ENCODE data around the gene ECI1.
A peak's percentile ranks its signal among the peaks of the same experiment; 100 is the strongest.
"Not testable (repeated sequence)": the region's sequence is repeated elsewhere in the genome, so short reads cannot be mapped to it uniquely, and the experiment has no call there.

ECI1 gene

GRCh38 chr16:2278956-2279800 is 27.8 kb upstream of the ECI1 start:
- no peak for DNase-seq

DNA sequence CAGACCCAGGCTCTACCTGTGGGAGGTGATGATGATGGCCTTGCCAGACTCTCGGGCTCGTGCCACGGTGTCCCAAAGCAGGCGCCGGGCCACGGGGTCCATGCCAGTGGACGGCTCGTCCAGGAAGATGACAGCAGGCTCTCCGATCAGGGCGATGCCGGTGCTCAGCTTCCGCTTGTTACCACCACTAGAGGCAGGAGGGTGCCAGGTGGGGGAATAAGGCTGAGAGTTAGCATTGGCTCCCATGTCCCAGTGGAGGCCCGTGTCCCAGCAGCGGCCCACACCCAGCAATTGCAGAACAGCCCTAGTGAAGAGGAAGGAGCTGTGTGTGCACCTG is 26.9 kb upstream of the ECI1 start:
- DNase-seq, result no peak

GRCh38 chr16:2277466-2278271 is 26.3 kb upstream of the ECI1 start:
- no peak for DNase-seq

GRCh38 chr16:2276368-2277195 is 25.2 kb upstream of the ECI1 start:
- DNase-seq, result no peak

DNA sequence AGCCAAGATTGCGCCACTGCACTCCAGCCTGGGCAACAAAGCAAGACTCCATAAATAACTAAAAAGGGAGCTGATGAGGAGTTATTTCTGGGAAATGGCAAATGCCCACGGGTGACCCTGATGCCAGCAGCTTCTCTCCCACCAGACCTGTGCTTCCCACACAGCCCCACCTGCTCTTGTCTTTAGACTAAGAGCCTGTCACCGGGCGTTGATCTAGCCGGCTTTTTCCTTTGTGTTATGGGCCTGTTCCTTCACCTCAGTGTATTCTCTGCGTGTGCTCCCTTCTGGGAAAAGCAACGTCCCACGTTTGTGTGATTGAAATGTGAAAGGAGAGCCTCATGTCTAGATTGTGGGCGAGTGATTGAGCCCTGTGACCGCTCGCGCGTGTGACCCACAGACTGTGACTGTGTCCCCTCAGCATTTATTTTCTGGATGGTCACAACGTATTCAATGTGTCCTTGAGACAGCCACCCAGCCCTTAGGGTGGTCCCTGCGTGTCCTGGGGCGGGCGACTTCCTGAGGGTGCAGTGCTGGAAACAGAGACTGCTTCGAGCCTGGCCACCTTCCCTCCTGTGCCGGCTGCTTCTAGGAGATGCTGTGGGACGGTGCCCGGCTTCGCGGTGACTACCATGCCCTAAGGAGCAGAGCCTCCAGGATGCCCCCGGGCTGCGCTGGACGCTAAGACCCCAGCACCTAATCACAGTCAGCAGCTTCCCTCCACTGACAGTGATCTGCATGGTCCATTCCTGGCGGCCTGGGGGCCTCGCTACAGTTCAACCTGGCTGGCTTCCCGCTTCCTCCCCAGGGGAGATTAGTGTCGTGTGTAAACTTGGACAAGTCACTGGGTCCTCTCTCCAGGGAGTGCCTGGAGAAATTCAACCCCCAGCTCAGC is 24.3 kb upstream of the ECI1 start:
- DNase-seq, result no peak

- no peak for DNase-seq
These were observed 22.5 kb upstream of the ECI1 start for GRCh38 chr16:2273931-2274330.

DNA sequence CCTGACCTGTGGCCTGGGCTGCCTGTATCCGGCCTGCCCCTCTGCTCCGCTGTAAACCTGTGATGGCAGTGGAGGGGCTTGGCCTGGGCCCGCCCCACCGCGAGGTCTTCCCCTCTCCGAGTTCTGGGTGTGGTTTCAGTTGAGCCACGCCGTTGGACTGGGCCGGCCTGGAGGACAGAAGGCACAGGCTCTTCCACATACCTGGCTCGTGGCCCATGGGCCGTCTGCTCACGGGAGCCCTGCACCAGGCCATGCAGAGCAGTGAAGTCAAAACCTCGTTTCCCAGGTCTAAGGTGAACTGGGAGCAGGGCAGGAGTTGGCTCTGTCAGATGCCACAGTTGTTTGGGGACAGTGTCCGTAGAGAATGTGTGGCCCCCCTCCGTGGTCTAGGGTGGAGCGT is 22.1 kb upstream of the ECI1 start:
- DNase-seq, result no peak

- no peak for DNase-seq
These were observed 20.6 kb upstream of the ECI1 start for GRCh38 chr16:2271848-2272461.

GRCh38 chr16:2270588-2271470 is 19.4 kb upstream of the ECI1 start:
- no peak for DNase-seq

DNA sequence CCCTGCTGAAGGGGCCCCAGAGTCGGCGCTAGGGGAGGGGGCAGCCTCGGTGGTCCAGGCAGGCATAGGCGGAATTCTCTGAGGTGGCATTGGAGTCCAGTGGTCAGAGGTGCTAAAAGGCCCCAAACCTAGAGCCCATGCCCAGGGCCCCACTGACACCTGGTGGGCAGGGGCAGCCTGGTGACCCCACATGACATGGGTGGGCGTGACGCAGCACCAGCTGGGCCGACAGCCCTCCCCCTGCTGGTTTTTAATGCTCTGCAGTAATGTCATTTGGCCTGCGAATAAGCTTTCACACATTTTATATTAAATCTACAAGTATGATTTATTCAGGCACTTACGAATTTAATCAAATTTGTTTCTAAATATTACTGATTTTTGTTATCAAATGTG is 18.7 kb upstream of the ECI1 start:
- DNase-seq, result no peak

DNA sequence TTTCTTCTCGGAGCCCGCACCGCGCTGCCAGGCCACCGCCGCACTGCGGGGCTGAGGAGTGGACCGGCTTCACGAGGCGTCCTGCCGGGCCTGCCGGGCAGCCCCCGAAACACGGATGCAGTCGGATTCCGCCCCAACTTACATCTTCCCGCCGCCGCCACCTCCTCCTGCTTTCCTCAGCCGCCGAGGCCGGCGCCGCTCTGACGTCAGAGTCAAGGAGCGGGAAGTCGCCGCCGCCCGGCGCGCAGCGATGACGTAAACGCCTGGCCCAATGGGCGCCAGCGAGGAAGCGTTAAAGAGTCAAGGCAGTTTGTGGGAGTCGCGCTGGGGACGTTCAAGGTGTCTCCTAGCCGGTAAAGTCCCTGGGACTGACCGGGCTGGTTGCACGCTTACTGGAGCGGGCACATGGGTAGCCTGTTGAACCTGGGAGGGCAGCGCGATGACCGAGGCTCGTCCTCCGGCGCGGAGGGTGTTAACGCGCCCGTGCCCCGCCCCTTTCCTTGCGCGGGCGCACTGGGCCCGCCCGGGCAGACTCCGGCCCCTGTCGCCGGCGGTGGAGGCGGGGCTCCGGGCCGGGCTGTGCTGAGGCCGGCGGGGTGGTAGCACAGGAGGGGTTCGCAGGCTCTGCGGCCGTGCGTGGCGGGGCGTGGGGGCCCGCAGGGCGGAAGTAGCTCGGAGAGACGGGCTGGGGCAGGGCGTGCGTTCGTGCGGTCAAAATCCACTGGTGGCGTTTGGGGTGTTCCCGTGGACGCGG is 16.7 kb upstream of the ECI1 start, which contains the start of gene RNPS1:
Gene RNPS1, minus strand, starts transcription at position 214 of the 754 bp plus-strand sequence. CDS start 3,483 bp downstream, outside the sequence.
- peak; percentile 81 to 93 (median 92) for DNase-seq

- DNase-seq, result not testable (repeated sequence)
These were observed 16.1 kb upstream of the ECI1 start for GRCh38 chr16:2267505-2267912.

DNA sequence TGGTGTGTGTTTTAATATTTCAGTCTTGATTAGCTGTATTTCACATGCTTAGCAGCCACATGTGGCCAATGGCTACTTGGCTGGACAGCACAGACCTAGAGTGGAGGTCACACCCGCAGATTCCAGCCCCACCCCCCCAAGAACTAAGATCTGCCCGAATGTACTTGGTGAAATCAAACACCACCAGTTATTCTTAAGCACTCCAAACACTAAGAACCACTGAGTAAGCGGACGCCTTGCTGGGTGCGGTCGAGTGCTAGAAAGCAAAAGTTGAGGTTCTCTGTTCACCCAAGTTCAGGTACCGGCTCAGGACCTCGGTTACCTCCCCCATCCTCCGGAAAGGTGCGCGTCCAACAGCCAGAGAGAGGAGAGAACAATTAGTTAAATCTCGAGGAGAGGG is 15.5 kb upstream of the ECI1 start:
- not testable (repeated sequence) for DNase-seq

DNA sequence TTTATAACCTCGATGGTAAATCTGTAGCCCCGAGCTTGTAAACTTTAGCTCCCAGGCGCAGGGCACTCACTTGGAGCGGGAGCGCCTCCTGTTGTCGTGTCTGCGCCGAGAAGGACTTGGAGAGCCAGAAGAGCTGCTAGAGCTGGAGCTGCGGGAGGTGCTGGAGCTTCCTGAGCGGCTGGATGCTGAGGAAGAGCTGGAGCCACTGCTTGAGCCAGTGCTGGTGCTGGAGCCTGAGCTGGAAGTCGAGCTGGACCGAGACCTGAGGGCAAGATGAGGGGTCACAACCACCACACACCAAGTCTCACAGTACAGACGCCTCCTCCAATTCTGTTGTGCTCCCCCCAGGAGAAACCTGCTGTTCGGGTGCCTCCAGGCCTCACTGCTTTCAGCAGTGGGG is 11.6 kb upstream of the ECI1 start:
- not testable (repeated sequence) for DNase-seq

GRCh38 chr16:2260250-2260649 is 8.9 kb upstream of the ECI1 start:
- no peak for DNase-seq

DNA sequence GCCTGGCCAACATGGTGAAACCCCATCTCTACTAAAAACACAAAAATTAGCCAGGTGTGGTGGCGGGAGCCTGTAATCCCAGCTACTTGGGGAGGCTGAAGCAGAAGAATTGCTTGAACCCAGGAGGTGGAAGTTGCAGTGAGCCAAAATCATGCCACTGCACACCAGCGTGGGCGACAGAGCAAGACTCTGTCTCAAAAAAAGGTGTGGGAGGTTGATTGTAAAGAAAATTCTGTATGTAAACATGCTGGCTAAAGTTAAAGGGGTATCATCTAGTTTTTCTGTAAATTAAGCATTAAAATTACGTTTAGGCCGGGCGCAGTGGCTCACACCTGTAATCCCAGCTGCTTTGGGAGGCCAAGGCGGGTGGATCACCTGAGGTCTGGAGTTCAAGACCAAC is 7.1 kb upstream of the ECI1 start:
- DNase-seq, result not testable (repeated sequence)

DNA sequence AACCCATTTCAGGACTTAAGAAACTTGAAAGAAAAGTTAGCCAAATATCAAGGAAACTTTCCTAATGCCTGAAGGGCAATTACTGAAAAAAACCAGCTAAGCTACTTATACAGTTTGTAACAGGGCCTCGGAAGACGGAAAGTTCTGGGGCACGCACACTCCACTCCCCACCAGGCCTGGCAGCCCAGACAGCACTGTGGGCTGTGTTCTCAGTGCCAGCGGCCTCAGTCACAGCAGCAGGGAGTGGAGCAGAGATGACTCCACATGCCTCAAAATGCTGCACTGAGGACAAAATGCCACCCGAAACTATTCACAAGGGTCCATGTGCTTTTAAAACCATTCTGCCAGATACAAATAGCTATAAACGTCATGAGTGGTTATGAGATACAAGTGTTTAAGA is 6.3 kb upstream of the ECI1 start:
- no peak for DNase-seq

GRCh38 chr16:2256531-2257140 is 5.2 kb upstream of the ECI1 start:
- DNase-seq, result no peak

DNA sequence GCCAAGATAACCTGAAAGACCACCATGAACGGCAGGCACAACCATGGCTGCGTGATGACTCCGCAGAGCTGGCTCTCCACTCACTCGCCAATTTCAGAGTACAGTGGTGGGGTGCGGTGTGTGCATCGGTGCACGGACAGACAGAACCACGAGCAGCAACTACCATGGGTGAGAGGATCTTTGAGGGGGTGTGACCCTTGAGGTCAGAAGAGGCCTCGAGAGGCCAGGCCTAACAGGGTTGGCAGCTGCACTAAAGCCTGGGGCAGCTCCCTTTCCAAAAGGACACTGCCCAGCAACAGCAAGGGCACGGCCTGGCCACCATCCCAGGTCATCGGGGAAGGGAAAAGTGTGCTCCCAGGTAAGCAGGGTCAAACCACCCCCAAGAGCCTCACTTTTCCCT is 1.9 kb upstream of the ECI1 start:
- DNase-seq, result no peak

DNA sequence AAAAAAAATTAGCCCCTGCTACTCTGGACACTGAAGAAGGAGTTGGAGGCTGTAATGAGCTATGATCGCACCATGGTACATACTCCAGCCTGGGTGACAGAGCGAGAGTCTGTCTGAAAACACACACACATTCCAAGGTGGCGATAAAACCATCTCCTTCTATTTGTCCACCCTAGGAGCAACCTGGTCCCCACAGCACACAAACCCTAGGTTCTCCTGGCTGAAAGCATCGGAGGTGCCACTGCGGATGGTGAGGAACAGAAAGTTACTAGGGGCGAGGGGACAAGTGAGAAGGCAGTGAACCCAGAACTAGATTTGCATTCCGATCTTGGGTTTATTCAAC is 1.4 kb upstream of the ECI1 start:
- DNase-seq, result no peak

All from activated naive CD4-positive, alpha-beta T cell (primary cell).